Erythroblast (primary cell): ENCODE results near the gene SLC40A1.

ENCODE experiments used
- GATA1 ChIP-seq: IDR thresholded peaks from 2 replicates; pipeline ENCODE4 v1.6.1; 2011; ENCODE audit warnings: low read depth, mild to moderate bottlenecking, control low read depth, low read length, moderate library complexity
- POLR2A ChIP-seq: IDR thresholded peaks from 2 replicates; pipeline ENCODE4 v1.6.1; 2011; ENCODE audit warnings: mild to moderate bottlenecking, low read length

DNA sequence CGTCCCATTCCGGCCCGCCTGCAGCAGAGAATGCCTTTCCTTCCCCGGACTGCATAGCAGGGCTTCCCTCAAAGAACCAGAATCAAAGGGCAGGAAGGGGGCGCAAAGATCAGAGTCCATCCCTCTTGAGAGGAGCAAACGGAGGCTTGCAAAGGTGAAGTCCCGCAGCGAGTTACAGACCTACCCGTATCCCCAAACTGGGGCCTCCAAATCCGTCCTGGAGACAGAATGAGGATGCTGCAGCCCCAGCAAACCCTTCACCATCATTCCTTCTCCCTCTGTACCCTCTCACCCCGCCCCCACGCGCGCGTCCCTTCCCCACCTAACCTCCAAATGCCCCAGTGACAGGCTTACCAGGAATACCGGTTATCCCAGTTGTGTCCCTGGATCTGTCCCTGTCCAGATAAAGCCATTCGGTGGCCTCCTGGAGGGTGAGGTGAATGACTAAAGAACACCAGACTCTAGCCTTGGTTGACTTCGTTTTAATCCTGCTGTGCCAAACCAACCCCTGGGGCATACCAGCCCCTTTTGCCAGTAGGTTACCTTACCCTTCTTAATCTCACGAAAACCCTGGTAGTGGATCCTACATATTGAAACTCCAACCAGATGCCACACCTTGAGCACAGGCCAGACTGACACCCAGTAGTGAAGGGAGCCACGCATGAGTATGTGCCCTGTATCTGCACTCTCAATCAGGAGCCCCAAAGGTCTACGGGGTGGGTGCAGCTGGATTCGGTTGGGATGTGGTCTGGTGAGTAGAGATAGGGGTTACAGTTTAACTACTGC is 961 bp upstream of the SLC40A1 start:
- TF ChIP-seq POLR2A (peak; percentile 99), GATA1 (peak; percentile 93)
